ENCODE measurements around the gene AMMECR1L.
A peak's percentile ranks its signal among the peaks of the same experiment; 100 is the strongest.
"Not testable (repeated sequence)": the region's sequence is repeated elsewhere in the genome, so short reads cannot be mapped to it uniquely, and the experiment has no call there.

AMMECR1L gene

GRCh38 chr2:127886593-127886935 is 808 bp upstream of the AMMECR1L start:
- not testable (repeated sequence) for DNase-seq

- peak; percentile 38 for DNase-seq
Observed at GRCh38 chr2:127884861-127885740, 655 bp downstream of the AMMECR1L start.

GRCh38 chr2:127884436-127884835 is 1.3 kb downstream of the AMMECR1L start:
- DNase-seq: no peak

GRCh38 chr2:127879899-127880298 is 5.9 kb downstream of the AMMECR1L start:
- no peak for DNase-seq

- DNase-seq: no peak
Observed at GRCh38 chr2:127877626-127878025, 8.1 kb downstream of the AMMECR1L start.

GRCh38 chr2:127877136-127877535 is 8.6 kb downstream of the AMMECR1L start:
- no peak for DNase-seq

GRCh38 chr2:127874378-127875269 is 11.1 kb downstream of the AMMECR1L start:
- DNase-seq: no peak

GRCh38 chr2:127873707-127874303 is 12.0 kb downstream of the AMMECR1L start:
- no peak for DNase-seq

GRCh38 chr2:127872354-127872753 is 13.4 kb downstream of the AMMECR1L start:
- DNase-seq: no peak

GRCh38 chr2:127865926-127866325 is 19.8 kb downstream of the AMMECR1L start:
- DNase-seq: no peak

GRCh38 chr2:127864877-127865276 is 20.9 kb downstream of the AMMECR1L start:
- no peak for DNase-seq

GRCh38 chr2:127862228-127862627 is 23.5 kb downstream of the AMMECR1L start:
- no peak for DNase-seq

- no peak for DNase-seq
Observed at GRCh38 chr2:127860130-127860529, 25.6 kb downstream of the AMMECR1L start.

- DNase-seq: peak; percentile 65
Observed at GRCh38 chr2:127859712-127860085, 26.1 kb downstream of the AMMECR1L start.

- no peak for DNase-seq
Observed at GRCh38 chr2:127857265-127857808, 28.4 kb downstream of the AMMECR1L start.

GRCh38 chr2:127853671-127854070 is 32.1 kb downstream of the AMMECR1L start:
- no peak for DNase-seq

- DNase-seq: no peak
Observed at GRCh38 chr2:127852388-127852787, 33.4 kb downstream of the AMMECR1L start.

- no peak for DNase-seq
Observed at GRCh38 chr2:127847931-127848330, 37.8 kb downstream of the AMMECR1L start.

- DNase-seq: no peak
Observed at GRCh38 chr2:127844973-127845372, 40.8 kb downstream of the AMMECR1L start.

GRCh38 chr2:127843677-127844076 is 42.1 kb downstream of the AMMECR1L start:
- no peak for DNase-seq

- DNase-seq: no peak
Observed at GRCh38 chr2:127841466-127842178, 44.1 kb downstream of the AMMECR1L start.

- no peak for DNase-seq
Observed at GRCh38 chr2:127840893-127841292, 44.9 kb downstream of the AMMECR1L start.

Data from effector CD8-positive, alpha-beta T cell (primary cell).